Neural cell (in vitro differentiated cells): Measurements from ENCODE around the gene ACTL10.

Experiments used
- EP300 ChIP-seq: fragments of 450-650 bp; conservative IDR thresholded peaks from 2 replicates; pipeline ENCODE4 v1.6.1; 2014; ENCODE audit warnings: antibody characterized with exemption, mild to moderate bottlenecking, moderate library complexity; ENCODE audit not compliant: poor library complexity, severe bottlenecking
- EZH2 ChIP-seq: fragments of 200-600, 300-800 bp; shearing (Covaris generic), sonication (generic); IDR thresholded peaks from 2 replicates; pipeline ENCODE4 v1.6.1; 2014; ENCODE audit warnings: antibody characterized with exemption, low read length, borderline replicate concordance, mild to moderate bottlenecking; ENCODE audit not compliant: insufficient read depth, poor library complexity, severe bottlenecking
- MXI1 ChIP-seq: fragments of 450-650 bp; conservative IDR thresholded peaks from 2 replicates; pipeline ENCODE4 v1.6.1; 2014; ENCODE audit warnings: antibody characterized with exemption, mild to moderate bottlenecking; ENCODE audit not compliant: poor library complexity, severe bottlenecking
- POLR2AphosphoS5 ChIP-seq: IDR thresholded peaks from 2 replicates; pipeline ENCODE4 v1.6.1; 2012
- RAD21 ChIP-seq: fragments of 450-650 bp; conservative IDR thresholded peaks from 2 replicates; pipeline ENCODE4 v1.6.1; 2014; ENCODE audit warnings: antibody characterized with exemption, mild to moderate bottlenecking, moderate library complexity
- SMC3 ChIP-seq: fragments of 450-650 bp; conservative IDR thresholded peaks from 2 replicates; pipeline ENCODE4 v1.6.1; 2014; ENCODE audit warnings: antibody characterized with exemption, mild to moderate bottlenecking, moderate library complexity; ENCODE audit not compliant: poor library complexity
- TAF1 ChIP-seq: IDR thresholded peaks from 2 replicates; pipeline ENCODE4 v1.6.1; 2012; ENCODE audit warnings: low read depth
- TF ChIP-seq, protein P1 (sequence below): fragments of 450-650 bp; IDR thresholded peaks from 2 replicates; pipeline ENCODE4 v1.5.1; 2014; ENCODE audit warnings: antibody characterized with exemption, mild to moderate bottlenecking, moderate library complexity; ENCODE audit not compliant: poor library complexity, severe bottlenecking
- TF ChIP-seq, protein P2 (sequence below): IDR thresholded peaks from 2 replicates; pipeline ENCODE4 v1.6.1; 2012; ENCODE audit warnings: borderline replicate concordance

GRCh38 chr20:33671573-33672288 is 5.0 kb downstream of the ACTL10 start:
- TF ChIP-seq, protein P1, sequence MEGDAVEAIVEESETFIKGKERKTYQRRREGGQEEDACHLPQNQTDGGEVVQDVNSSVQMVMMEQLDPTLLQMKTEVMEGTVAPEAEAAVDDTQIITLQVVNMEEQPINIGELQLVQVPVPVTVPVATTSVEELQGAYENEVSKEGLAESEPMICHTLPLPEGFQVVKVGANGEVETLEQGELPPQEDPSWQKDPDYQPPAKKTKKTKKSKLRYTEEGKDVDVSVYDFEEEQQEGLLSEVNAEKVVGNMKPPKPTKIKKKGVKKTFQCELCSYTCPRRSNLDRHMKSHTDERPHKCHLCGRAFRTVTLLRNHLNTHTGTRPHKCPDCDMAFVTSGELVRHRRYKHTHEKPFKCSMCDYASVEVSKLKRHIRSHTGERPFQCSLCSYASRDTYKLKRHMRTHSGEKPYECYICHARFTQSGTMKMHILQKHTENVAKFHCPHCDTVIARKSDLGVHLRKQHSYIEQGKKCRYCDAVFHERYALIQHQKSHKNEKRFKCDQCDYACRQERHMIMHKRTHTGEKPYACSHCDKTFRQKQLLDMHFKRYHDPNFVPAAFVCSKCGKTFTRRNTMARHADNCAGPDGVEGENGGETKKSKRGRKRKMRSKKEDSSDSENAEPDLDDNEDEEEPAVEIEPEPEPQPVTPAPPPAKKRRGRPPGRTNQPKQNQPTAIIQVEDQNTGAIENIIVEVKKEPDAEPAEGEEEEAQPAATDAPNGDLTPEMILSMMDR: no peak
- TF ChIP-seq RAD21 (no peak), TAF1 (no peak), EP300 (no peak), EZH2 (no peak), POLR2AphosphoS5 (no peak), SMC3 (no peak), MXI1 (no peak)
- TF ChIP-seq, protein P2, sequence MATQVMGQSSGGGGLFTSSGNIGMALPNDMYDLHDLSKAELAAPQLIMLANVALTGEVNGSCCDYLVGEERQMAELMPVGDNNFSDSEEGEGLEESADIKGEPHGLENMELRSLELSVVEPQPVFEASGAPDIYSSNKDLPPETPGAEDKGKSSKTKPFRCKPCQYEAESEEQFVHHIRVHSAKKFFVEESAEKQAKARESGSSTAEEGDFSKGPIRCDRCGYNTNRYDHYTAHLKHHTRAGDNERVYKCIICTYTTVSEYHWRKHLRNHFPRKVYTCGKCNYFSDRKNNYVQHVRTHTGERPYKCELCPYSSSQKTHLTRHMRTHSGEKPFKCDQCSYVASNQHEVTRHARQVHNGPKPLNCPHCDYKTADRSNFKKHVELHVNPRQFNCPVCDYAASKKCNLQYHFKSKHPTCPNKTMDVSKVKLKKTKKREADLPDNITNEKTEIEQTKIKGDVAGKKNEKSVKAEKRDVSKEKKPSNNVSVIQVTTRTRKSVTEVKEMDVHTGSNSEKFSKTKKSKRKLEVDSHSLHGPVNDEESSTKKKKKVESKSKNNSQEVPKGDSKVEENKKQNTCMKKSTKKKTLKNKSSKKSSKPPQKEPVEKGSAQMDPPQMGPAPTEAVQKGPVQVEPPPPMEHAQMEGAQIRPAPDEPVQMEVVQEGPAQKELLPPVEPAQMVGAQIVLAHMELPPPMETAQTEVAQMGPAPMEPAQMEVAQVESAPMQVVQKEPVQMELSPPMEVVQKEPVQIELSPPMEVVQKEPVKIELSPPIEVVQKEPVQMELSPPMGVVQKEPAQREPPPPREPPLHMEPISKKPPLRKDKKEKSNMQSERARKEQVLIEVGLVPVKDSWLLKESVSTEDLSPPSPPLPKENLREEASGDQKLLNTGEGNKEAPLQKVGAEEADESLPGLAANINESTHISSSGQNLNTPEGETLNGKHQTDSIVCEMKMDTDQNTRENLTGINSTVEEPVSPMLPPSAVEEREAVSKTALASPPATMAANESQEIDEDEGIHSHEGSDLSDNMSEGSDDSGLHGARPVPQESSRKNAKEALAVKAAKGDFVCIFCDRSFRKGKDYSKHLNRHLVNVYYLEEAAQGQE: no peak
